NCI-H446 treated with DMSO at 0.1 percent for 48 hours (cell line): Measurements from ENCODE around the gene RNF130.

ENCODE experiments used
- DNase-seq: peaks from one replicate; lab custom pipeline; 2025; lab: John Stamatoyannopoulos, UW

The RNF130 gene

GRCh38 chr5:180085837-180086236 lies 14.3 kb upstream of the RNF130 start:
- DNase-seq: no peak

- DNase-seq: no peak
Observed at GRCh38 chr5:180084638-180085561, 13.3 kb upstream of the RNF130 start.

- no peak for DNase-seq
Observed at GRCh38 chr5:180083529-180084060, 12.0 kb upstream of the RNF130 start.

- DNase-seq: no peak
Observed at GRCh38 chr5:180082633-180083420, 11.3 kb upstream of the RNF130 start.

- DNase-seq: no peak
Observed at GRCh38 chr5:180081481-180081880, 9.9 kb upstream of the RNF130 start.

- no peak for DNase-seq
Observed at GRCh38 chr5:180080486-180081280, 9.1 kb upstream of the RNF130 start.

GRCh38 chr5:180079702-180080466 lies 8.3 kb upstream of the RNF130 start:
- DNase-seq: no peak

- DNase-seq: no peak
Observed at GRCh38 chr5:180078348-180078747, 6.8 kb upstream of the RNF130 start.

- no peak for DNase-seq
Observed at GRCh38 chr5:180077594-180078284, 6.2 kb upstream of the RNF130 start.

- DNase-seq: no peak
Observed at GRCh38 chr5:180075703-180076102, 4.1 kb upstream of the RNF130 start.

- no peak for DNase-seq
Observed at GRCh38 chr5:180074462-180074861, 2.9 kb upstream of the RNF130 start.

- no peak for DNase-seq
Observed at GRCh38 chr5:180072556-180072955, 997 bp upstream of the RNF130 start.

- no peak for DNase-seq
Observed at GRCh38 chr5:180072256-180072548, 643 bp upstream of the RNF130 start.

GRCh38 chr5:180070756-180071530 lies 616 bp downstream of the RNF130 start:
- DNase-seq: no peak

GRCh38 chr5:180069589-180070247 lies 1.8 kb downstream of the RNF130 start:
- DNase-seq: no peak

- DNase-seq: no peak
Observed at GRCh38 chr5:180068519-180069090, 3.0 kb downstream of the RNF130 start.

- no peak for DNase-seq
Observed at GRCh38 chr5:180067986-180068385, 3.6 kb downstream of the RNF130 start.

- no peak for DNase-seq
Observed at GRCh38 chr5:180060192-180060591, 11.4 kb downstream of the RNF130 start.

GRCh38 chr5:180059326-180059725 lies 12.2 kb downstream of the RNF130 start:
- no peak for DNase-seq
